ENCODE results near the gene PRR35. TPM values are rescaled to one million over a fixed set of nuclear protein-coding genes. Genes with fewer than 3 reads are reported as not detected.

Gene PRR35
- total and polyA plus RNA-seq, 4 donors, result not detected

DNA sequence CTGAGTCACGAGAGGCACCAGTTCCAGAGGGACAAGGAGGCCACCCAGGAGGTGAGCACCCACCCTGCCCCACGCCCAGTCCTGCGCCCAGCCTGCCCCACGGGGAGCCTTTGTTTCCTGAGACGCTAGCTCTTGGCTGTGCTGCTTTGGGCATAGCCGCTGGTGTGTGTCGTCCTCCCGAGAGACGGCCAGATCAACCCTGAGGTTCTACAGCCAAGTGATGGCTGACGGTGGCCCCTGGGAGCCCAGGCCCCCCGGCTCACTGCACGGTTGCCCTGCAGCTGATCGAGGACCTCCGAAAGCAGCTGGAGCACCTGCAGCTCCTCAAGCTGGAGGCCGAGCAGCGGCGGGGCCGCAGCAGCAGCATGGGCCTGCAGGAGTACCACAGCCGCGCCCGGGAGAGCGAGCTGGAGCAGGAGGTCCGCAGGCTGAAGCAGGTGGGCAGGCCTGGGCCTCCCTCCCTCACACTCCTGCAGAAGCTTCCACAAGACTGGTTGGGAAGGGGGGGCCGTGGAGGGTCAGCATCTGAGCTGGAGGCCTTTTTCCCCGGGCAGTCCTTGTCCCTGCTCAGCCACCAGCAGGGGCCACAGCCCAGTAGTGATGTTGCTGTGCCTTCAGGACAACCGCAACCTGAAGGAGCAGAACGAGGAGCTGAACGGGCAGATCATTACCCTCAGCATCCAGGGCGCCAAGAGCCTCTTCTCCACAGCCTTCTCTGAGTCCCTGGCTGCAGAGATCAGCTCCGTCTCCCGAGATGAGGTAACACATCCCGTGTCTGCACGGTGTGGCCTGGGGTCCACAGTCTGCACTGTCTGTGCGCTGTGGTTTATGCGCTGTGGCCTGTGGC lies 40.1 kb upstream of the PRR35 start:
- no peak for DNase-seq (ENCODE audit: low spot score)
- Histone ChIP-seq H3K27ac (ENCODE audit: low read depth in 1 of 2, low read length in 2 of 2) (no peak overlapping the region), H3K4me3 (ENCODE audit: low read depth in 1 of 3, low read length in 3 of 3) (no peak overlapping the region), H3K36me3 (ENCODE audit: control insufficient read depth in 4 of 4, insufficient read depth in 3 of 4, low read depth in 1 of 4, low read length in 3 of 4) (peaks cover 21 to 35% (median 22%) of the 10 kb centered on the region in 4 donors), H3K9me3 (ENCODE audit: control insufficient read depth in 4 of 4, low read length in 3 of 4) (no peaks in the 10 kb centered on the region), H3K27me3 (ENCODE audit: control insufficient read depth in 4 of 4, insufficient read depth in 4 of 4, low read length in 3 of 4) (no peaks in the 10 kb centered on the region), H3K9ac (ENCODE audit: low read depth in 1 of 2, low read length in 2 of 2) (no peak overlapping the region), H3K4me1 (ENCODE audit: control insufficient read depth in 4 of 4, insufficient read depth in 4 of 4, low read length in 3 of 4) (peaks cover 0 to 4% (median 0%) of the 10 kb centered on the region in 4 donors)
- TF ChIP-seq MAX (IDR thresholded peaks at IDR 0.05) (no peak), YY1 (IDR thresholded peaks at IDR 0.05) (no peak), JUND (IDR thresholded peaks at IDR 0.05) (no peak), SP1 (IDR thresholded peaks at IDR 0.05) (no peak), HNF4A (conservative IDR thresholded peaks at IDR 0.05) (no peak), HNF4G (IDR thresholded peaks at IDR 0.05) (no peak), FOXA1 (IDR thresholded peaks at IDR 0.05) (no peak), NR2F2 (IDR thresholded peaks at IDR 0.05) (no peak), RAD21 (IDR thresholded peaks at IDR 0.05) (no peak), TAF1 (conservative IDR thresholded peaks at IDR 0.05) (no peak), ZBTB33 (IDR thresholded peaks at IDR 0.05) (no peak), FOXA2 (IDR thresholded peaks at IDR 0.05) (no peak), CTCF (IDR thresholded peaks at IDR 0.05; ENCODE audit: low read depth, low read length, missing input control) (no peak), EGR1 (IDR thresholded peaks at IDR 0.05; ENCODE audit: low read depth in 2 of 2) (no peak), RXRA (IDR thresholded peaks at IDR 0.05) (no peak), GABPA (IDR thresholded peaks at IDR 0.05 in 1 of 2, conservative IDR thresholded peaks at IDR 0.05 in 1 of 2) (no peak)
- TF ChIP-seq, protein P1, sequence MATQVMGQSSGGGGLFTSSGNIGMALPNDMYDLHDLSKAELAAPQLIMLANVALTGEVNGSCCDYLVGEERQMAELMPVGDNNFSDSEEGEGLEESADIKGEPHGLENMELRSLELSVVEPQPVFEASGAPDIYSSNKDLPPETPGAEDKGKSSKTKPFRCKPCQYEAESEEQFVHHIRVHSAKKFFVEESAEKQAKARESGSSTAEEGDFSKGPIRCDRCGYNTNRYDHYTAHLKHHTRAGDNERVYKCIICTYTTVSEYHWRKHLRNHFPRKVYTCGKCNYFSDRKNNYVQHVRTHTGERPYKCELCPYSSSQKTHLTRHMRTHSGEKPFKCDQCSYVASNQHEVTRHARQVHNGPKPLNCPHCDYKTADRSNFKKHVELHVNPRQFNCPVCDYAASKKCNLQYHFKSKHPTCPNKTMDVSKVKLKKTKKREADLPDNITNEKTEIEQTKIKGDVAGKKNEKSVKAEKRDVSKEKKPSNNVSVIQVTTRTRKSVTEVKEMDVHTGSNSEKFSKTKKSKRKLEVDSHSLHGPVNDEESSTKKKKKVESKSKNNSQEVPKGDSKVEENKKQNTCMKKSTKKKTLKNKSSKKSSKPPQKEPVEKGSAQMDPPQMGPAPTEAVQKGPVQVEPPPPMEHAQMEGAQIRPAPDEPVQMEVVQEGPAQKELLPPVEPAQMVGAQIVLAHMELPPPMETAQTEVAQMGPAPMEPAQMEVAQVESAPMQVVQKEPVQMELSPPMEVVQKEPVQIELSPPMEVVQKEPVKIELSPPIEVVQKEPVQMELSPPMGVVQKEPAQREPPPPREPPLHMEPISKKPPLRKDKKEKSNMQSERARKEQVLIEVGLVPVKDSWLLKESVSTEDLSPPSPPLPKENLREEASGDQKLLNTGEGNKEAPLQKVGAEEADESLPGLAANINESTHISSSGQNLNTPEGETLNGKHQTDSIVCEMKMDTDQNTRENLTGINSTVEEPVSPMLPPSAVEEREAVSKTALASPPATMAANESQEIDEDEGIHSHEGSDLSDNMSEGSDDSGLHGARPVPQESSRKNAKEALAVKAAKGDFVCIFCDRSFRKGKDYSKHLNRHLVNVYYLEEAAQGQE (IDR thresholded peaks at IDR 0.05), result no peak
- TF ChIP-seq, protein P2, sequence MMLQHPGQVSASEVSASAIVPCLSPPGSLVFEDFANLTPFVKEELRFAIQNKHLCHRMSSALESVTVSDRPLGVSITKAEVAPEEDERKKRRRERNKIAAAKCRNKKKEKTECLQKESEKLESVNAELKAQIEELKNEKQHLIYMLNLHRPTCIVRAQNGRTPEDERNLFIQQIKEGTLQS (IDR thresholded peaks at IDR 0.05), result no peak
- WGBS, result 96% methylated on average over 35 of the region's 35 CpGs
